Measurements from ENCODE around the gene MRPL14. TPM values are rescaled to one million over a fixed set of nuclear protein-coding genes. Genes with fewer than 3 reads are reported as not detected.
A peak's percentile ranks its signal among the peaks of the same experiment; 100 is the strongest.

MRPL14 gene
- total and polyA plus RNA-seq, 9 of the 15 experiments (the other 6 are each of a cell fraction or from before 2014, with no cell fraction given): 126 to 424 (median 165) TPM

DNA sequence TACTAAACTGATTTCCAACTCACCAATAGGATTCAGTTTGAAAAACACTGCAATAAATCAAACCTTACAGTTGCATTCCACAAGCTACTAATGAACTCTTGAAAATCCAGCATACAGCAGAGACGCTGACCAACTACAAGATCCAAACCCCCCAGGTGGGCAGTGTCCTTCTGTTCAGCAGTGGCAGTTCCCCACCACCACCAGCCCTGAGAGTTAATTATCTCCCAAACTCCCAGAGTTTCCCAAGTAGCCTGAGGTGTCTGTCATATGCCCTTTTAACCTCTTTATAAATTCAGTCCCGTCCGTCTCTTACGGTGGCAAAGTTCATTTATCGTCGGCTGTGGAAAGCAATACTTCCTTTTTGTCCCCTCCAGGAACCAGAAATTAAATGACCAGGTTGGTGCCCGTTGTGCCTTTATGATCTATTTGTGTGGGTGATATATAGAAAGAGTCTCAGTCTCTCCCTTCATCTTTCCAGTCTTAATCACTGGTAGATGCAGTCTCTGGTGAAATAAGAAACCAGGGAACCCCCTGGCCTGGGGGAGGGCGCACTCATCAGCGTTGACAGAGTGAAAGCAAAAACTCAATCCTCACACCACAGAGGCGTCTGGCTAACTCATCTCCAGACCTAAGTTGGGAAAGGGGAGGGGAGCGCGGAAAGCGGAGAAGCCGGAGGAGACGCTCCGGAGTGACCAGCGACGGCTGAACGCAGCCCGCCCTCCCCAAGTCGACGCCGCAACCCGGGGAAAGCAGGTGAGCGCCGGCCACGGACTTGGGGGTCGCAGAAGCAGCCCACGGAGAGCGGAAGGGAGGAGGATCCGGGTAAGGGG is 717 bp downstream of the MRPL14 start (continued):
- TF ChIP-seq HSF4 (CRISPR knock-in tag; IDR thresholded peaks at IDR 0.05; ENCODE audit: borderline replicate concordance) (no peak), ZSCAN29 (IDR thresholded peaks at IDR 0.05) (no peak), NCOR1 (IDR thresholded peaks at IDR 0.05) (0 out of 2 replicates have a peak, but pooled peaks have one; percentile 3), POLR2AphosphoS2 (IDR thresholded peaks at IDR 0.05; ENCODE audit: low read length) (no peak), ETV5 (CRISPR knock-in tag; IDR thresholded peaks at IDR 0.05; ENCODE audit: low read depth) (0 out of 2 replicates have a peak, but pooled peaks have one; percentile 22)
- TF ChIP-seq, protein P1, sequence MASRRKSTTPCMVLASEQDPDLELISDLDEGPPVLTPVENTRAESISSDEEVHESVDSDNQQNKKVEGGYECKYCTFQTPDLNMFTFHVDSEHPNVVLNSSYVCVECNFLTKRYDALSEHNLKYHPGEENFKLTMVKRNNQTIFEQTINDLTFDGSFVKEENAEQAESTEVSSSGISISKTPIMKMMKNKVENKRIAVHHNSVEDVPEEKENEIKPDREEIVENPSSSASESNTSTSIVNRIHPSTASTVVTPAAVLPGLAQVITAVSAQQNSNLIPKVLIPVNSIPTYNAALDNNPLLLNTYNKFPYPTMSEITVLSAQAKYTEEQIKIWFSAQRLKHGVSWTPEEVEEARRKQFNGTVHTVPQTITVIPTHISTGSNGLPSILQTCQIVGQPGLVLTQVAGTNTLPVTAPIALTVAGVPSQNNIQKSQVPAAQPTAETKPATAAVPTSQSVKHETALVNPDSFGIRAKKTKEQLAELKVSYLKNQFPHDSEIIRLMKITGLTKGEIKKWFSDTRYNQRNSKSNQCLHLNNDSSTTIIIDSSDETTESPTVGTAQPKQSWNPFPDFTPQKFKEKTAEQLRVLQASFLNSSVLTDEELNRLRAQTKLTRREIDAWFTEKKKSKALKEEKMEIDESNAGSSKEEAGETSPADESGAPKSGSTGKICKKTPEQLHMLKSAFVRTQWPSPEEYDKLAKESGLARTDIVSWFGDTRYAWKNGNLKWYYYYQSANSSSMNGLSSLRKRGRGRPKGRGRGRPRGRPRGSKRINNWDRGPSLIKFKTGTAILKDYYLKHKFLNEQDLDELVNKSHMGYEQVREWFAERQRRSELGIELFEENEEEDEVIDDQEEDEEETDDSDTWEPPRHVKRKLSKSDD (conservative IDR thresholded peaks at IDR 0.05; ENCODE audit: low read length): no peak
- TF ChIP-seq, protein P2, sequence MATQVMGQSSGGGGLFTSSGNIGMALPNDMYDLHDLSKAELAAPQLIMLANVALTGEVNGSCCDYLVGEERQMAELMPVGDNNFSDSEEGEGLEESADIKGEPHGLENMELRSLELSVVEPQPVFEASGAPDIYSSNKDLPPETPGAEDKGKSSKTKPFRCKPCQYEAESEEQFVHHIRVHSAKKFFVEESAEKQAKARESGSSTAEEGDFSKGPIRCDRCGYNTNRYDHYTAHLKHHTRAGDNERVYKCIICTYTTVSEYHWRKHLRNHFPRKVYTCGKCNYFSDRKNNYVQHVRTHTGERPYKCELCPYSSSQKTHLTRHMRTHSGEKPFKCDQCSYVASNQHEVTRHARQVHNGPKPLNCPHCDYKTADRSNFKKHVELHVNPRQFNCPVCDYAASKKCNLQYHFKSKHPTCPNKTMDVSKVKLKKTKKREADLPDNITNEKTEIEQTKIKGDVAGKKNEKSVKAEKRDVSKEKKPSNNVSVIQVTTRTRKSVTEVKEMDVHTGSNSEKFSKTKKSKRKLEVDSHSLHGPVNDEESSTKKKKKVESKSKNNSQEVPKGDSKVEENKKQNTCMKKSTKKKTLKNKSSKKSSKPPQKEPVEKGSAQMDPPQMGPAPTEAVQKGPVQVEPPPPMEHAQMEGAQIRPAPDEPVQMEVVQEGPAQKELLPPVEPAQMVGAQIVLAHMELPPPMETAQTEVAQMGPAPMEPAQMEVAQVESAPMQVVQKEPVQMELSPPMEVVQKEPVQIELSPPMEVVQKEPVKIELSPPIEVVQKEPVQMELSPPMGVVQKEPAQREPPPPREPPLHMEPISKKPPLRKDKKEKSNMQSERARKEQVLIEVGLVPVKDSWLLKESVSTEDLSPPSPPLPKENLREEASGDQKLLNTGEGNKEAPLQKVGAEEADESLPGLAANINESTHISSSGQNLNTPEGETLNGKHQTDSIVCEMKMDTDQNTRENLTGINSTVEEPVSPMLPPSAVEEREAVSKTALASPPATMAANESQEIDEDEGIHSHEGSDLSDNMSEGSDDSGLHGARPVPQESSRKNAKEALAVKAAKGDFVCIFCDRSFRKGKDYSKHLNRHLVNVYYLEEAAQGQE (IDR thresholded peaks at IDR 0.05; ENCODE audit: borderline replicate concordance): no peak
- TF ChIP-seq, protein P2 (CRISPR knock-in tag; IDR thresholded peaks at IDR 0.05; ENCODE audit: low read depth): no peak; the same call in 1 of the 2 replicates
- TF ChIP-seq, protein P3, sequence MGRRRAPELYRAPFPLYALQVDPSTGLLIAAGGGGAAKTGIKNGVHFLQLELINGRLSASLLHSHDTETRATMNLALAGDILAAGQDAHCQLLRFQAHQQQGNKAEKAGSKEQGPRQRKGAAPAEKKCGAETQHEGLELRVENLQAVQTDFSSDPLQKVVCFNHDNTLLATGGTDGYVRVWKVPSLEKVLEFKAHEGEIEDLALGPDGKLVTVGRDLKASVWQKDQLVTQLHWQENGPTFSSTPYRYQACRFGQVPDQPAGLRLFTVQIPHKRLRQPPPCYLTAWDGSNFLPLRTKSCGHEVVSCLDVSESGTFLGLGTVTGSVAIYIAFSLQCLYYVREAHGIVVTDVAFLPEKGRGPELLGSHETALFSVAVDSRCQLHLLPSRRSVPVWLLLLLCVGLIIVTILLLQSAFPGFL (CRISPR knock-in tag; IDR thresholded peaks at IDR 0.05): 0 out of 2 replicates have a peak, but pooled peaks have one; percentile 15
- TF ChIP-seq, protein P4, sequence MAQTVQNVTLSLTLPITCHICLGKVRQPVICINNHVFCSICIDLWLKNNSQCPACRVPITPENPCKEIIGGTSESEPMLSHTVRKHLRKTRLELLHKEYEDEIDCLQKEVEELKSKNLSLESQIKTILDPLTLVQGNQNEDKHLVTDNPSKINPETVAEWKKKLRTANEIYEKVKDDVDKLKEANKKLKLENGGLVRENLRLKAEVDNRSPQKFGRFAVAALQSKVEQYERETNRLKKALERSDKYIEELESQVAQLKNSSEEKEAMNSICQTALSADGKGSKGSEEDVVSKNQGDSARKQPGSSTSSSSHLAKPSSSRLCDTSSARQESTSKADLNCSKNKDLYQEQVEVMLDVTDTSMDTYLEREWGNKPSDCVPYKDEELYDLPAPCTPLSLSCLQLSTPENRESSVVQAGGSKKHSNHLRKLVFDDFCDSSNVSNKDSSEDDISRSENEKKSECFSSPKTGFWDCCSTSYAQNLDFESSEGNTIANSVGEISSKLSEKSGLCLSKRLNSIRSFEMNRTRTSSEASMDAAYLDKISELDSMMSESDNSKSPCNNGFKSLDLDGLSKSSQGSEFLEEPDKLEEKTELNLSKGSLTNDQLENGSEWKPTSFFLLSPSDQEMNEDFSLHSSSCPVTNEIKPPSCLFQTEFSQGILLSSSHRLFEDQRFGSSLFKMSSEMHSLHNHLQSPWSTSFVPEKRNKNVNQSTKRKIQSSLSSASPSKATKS (CRISPR knock-in tag; IDR thresholded peaks at IDR 0.05): no peak

Data from K562 (cell line).